ENCODE data around the gene DNAJC2. TPM values are rescaled to one million over a fixed set of nuclear protein-coding genes. Genes with fewer than 3 reads are reported as not detected.

Gene DNAJC2
- total and polyA plus RNA-seq, 9 donors = 11.1 to 29.5 (median 18.3) TPM

DNA sequence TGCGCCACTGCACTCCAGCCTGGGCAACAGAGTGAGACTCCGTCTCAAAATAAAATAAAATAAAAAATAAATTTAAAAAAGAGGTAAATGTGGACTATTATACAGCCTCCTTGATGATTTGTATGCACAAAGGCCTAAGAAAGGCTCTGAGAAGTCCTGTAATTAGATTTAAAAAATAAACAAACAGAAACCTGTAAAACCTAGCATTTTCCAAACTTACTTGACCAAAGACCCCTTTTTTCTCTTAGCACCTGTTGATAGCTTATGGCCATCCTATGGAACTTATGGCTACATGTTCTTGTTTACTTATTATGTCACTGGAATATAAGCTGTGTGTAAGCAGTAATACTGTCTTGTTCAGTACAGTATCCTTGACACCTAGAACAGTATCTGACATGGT, 5.7 kb downstream of the DNAJC2 start:
- WGBS, 3 donors = 98 to 99% (median 99%) methylated on average over 2 of the region's 2 CpGs
- no peak for DNase-seq

DNA sequence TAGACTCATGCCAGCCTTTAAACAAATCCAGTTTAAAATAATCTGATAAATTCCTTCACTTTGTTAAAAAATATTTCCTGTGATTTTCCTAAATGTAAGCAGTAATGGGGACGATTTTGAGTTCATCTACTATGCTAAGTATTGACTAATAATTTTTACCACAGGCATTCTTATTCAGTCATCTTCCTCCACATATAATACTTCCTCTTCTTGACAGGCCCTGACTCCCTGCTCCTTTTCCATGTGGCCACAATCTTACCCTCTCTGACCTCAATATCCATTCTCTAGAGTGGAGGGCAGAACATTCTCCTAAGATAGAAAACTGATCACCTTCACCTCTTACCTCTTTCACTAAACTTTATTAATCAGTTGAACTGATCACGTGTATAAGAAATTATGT, 7.8 kb downstream of the DNAJC2 start:
- intact Hi-C loops (cut with DNase I) = no loop called here
- 82 to 94% (median 92%) methylated on average over 2 of the region's 2 CpGs for WGBS, 3 donors
- no peaks in the 10 kb centered on the region for H3K27me3 ChIP-seq
- no peaks in the 10 kb centered on the region for H3K36me3 ChIP-seq
- DNase-seq = no peak
- H3K4me1 ChIP-seq (ENCODE audit: insufficient read depth) = no peaks in the 10 kb centered on the region
- no peak overlapping the region for H3K4me3 ChIP-seq
- no peak for TF ChIP-seq EP300 (IDR thresholded peaks at IDR 0.05)
- TF ChIP-seq POLR2A (IDR thresholded peaks at IDR 0.05) = no peak
- TF ChIP-seq, protein P1, sequence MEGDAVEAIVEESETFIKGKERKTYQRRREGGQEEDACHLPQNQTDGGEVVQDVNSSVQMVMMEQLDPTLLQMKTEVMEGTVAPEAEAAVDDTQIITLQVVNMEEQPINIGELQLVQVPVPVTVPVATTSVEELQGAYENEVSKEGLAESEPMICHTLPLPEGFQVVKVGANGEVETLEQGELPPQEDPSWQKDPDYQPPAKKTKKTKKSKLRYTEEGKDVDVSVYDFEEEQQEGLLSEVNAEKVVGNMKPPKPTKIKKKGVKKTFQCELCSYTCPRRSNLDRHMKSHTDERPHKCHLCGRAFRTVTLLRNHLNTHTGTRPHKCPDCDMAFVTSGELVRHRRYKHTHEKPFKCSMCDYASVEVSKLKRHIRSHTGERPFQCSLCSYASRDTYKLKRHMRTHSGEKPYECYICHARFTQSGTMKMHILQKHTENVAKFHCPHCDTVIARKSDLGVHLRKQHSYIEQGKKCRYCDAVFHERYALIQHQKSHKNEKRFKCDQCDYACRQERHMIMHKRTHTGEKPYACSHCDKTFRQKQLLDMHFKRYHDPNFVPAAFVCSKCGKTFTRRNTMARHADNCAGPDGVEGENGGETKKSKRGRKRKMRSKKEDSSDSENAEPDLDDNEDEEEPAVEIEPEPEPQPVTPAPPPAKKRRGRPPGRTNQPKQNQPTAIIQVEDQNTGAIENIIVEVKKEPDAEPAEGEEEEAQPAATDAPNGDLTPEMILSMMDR (IDR thresholded peaks at IDR 0.05) = no peak
- no peaks in the 10 kb centered on the region for H3K9me3 ChIP-seq
- no peak overlapping the region for H3K27ac ChIP-seq

More for the DNA sequence above, 5.7 kb downstream of the DNAJC2 start:
- H3K36me3 ChIP-seq = no peaks in the 10 kb centered on the region
- H3K9me3 ChIP-seq = no peaks in the 10 kb centered on the region
- intact Hi-C loops (cut with DNase I) = no loop called here
- no peak overlapping the region for H3K27ac ChIP-seq
- H3K4me3 ChIP-seq = no peak overlapping the region
- no peaks in the 10 kb centered on the region for H3K4me1 ChIP-seq (ENCODE audit: insufficient read depth)
- H3K27me3 ChIP-seq = no peaks in the 10 kb centered on the region
- TF ChIP-seq EP300 (IDR thresholded peaks at IDR 0.05) = no peak
- TF ChIP-seq POLR2A (IDR thresholded peaks at IDR 0.05) = no peak
- TF ChIP-seq, protein P1 (IDR thresholded peaks at IDR 0.05) = no peak

DNA sequence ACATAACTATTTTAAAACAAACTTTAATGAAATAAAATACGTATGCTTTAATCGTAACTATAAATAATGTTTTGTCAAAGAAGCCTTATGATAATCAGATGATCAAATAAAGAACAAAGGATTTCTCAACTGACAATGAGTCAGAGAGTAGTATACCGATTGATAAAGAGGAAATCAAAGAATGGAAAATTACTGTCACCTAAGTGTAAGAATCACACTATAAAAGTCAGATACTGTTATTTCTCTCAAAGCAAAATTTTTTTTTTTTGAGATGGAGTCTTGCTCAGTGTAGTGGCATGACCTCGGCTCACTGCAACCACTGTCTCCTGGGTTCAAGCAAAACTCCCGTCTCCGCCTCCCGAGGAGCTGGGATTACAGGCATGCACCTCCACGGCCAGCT, 18.8 kb downstream of the DNAJC2 start:
- no peak overlapping the region for H3K27ac ChIP-seq
- no peaks in the 10 kb centered on the region for H3K27me3 ChIP-seq
- no peak for DNase-seq
- TF ChIP-seq EP300 (IDR thresholded peaks at IDR 0.05) = no peak
- no peaks in the 10 kb centered on the region for H3K36me3 ChIP-seq
- no peaks in the 10 kb centered on the region for H3K9me3 ChIP-seq
- 91 to 95% (median 93%) methylated on average over 8 of the region's 8 CpGs for WGBS, 3 donors
- intact Hi-C loops (cut with DNase I) = no loop called here
- no peaks in the 10 kb centered on the region for H3K4me1 ChIP-seq (ENCODE audit: insufficient read depth)
- no peak overlapping the region for H3K4me3 ChIP-seq

DNA sequence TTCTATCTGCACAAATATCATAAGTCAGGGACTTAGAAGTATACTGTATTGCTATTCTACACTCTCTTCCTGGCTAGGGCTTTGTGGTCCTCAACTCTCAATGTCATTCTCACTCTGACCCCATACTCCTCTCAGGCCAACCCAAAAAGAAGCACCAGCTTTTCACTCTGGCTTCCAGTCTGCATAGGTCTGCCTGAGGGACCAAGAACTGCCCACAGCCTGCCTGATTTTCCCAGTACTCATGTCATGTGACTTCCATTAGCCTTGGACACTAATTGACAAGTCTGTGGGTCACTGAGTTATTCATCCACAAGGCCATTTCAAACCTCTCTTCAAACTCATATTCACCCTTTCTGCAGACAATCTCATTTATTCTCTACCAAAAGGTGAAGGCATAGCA, 27.6 kb downstream of the DNAJC2 start:
- Histone ChIP-seq H3K27ac (no peak overlapping the region), H3K27me3 (no peaks in the 10 kb centered on the region), H3K4me3 (no peak overlapping the region), H3K36me3 (no peaks in the 10 kb centered on the region), H3K4me1 (ENCODE audit: insufficient read depth) (no peaks in the 10 kb centered on the region), H3K9me3 (no peaks in the 10 kb centered on the region)
- intact Hi-C loops (cut with DNase I) = no loop called here
- no peak for DNase-seq
- TF ChIP-seq, protein P1 (IDR thresholded peaks at IDR 0.05) = no peak
- TF ChIP-seq EP300 (IDR thresholded peaks at IDR 0.05) (no peak), POLR2A (IDR thresholded peaks at IDR 0.05) (no peak)

DNA sequence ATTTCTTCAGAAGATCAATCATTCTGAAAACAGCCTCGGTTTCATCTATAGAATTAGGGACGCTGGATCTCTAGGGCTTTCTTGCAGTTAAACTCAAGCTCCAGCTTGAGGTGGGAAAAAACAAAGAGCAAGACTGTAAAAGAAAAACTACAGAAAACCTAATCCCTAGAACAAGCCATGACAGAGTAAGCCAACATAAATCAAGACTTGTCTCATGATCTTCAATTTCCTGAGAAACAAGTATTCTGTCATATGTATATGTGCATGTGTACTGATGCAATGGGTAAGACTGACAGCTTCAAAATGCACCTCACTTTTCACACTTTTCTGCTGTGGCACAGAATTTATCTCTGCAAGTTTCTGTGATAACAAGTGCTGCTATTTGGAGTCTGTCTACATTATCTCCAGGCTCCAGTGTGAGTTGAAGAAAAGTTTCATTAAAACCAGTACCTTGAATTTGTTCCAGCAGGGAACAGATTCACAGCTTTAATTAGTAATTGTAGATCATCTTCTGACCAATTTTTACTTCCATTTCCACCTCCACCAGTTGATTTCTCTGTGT, 28.1 kb downstream of the DNAJC2 start:
- TF ChIP-seq EP300 (IDR thresholded peaks at IDR 0.05) = no peak
- no peaks in the 10 kb centered on the region for H3K9me3 ChIP-seq
- H3K4me3 ChIP-seq = no peak overlapping the region
- no peaks in the 10 kb centered on the region for H3K36me3 ChIP-seq
- no peak overlapping the region for H3K27ac ChIP-seq
- DNase-seq = no peak
- H3K27me3 ChIP-seq = no peaks in the 10 kb centered on the region
- intact Hi-C loops (cut with DNase I) = no loop called here
- no peaks in the 10 kb centered on the region for H3K4me1 ChIP-seq (ENCODE audit: insufficient read depth)
- 92 to 97% (median 95%) methylated on average over 2 of the region's 2 CpGs for WGBS, 3 donors
